ENCODE measurements around the gene ZNF865.
A peak's percentile ranks its signal among the peaks of the same experiment; 100 is the strongest.

ZNF865 gene

DNA sequence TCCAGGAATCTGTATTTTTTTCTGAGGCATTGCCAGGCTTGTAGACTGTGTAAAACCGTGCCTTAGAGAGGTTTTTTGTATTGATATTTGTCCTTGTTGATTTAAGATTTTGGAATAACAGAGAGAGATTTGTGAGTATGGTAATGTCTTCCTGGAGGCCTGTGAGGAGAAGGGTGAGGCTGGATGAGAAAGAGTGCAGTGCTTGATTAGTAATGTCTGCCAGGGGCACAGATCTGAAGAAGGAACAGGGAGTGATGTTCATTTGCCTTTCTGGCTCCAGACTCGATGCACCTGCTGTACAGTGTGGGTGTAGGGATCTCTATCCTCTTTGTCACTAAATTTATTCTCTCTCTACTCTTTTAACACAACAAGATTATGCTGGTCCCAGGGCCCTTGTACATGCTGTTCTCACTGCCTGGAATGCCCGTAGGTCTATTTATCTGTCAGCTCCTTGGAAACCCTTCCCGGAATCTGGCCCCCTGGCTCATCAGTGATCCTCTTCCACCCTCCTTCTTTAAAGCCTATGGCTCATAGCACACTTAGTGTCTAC lies 10.4 kb upstream of the ZNF865 start:
- TF ChIP-seq, protein P1, sequence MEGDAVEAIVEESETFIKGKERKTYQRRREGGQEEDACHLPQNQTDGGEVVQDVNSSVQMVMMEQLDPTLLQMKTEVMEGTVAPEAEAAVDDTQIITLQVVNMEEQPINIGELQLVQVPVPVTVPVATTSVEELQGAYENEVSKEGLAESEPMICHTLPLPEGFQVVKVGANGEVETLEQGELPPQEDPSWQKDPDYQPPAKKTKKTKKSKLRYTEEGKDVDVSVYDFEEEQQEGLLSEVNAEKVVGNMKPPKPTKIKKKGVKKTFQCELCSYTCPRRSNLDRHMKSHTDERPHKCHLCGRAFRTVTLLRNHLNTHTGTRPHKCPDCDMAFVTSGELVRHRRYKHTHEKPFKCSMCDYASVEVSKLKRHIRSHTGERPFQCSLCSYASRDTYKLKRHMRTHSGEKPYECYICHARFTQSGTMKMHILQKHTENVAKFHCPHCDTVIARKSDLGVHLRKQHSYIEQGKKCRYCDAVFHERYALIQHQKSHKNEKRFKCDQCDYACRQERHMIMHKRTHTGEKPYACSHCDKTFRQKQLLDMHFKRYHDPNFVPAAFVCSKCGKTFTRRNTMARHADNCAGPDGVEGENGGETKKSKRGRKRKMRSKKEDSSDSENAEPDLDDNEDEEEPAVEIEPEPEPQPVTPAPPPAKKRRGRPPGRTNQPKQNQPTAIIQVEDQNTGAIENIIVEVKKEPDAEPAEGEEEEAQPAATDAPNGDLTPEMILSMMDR (IDR thresholded peaks at IDR 0.05; ENCODE audit: control extremely low read depth, extremely low read depth, low read depth, missing control alignments): no peak
- POLR2A ChIA-PET: no interaction called here
- no peak for DNase-seq (ENCODE audit: extremely low spot score)
- CTCF ChIA-PET: interaction anchor here (1.4 to 2.0 kb wide), 2 partner anchors 11 to 37 kb away, joined by 6 to 9 read pairs; partner anchors contain the start of gene ZNF865

- ChIA-PET CTCF (interaction anchor here (1.4 to 2.0 kb wide), 2 partner anchors 10 to 36 kb away, joined by 6 to 9 read pairs; partner anchors contain the start of gene ZNF865), POLR2A (no interaction called here)
- TF ChIP-seq, protein P1 (IDR thresholded peaks at IDR 0.05; ENCODE audit: control extremely low read depth, extremely low read depth, low read depth, missing control alignments): no peak
- DNase-seq (ENCODE audit: extremely low spot score): no peak
These were observed 9.1 kb upstream of the ZNF865 start for GRCh38 chr19:55596304-55596703.

DNA sequence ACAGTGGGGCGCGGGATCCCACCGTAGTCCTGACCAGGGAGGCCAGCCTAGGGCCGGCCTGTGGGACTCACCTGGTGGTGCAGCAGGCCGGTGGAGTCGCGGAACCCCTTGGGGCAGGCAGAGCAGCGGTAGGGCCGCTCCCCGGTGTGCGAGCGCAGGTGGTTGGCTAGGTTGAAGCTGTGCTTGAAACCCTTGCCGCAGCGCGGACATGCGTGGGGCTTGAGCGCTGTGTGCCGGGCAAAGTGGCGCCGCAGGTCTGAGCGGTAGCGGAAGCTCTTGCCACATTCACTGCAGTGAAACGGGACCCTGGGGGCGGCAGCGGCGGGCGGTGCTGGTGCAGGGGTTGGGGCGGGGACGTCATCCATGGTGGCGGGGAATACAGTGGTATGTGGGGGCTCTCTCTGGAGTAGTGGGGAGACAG lies 7.9 kb upstream of the ZNF865 start:
- DNase-seq (ENCODE audit: extremely low spot score): no peak
- TF ChIP-seq, protein P1 (IDR thresholded peaks at IDR 0.05; ENCODE audit: control extremely low read depth, extremely low read depth, low read depth, missing control alignments): no peak
- CTCF ChIA-PET: interaction anchor here (1.3 kb wide), 1 partner anchor 16 kb away, joined by 3 read pairs; no protein-coding TSS in a partner anchor
- POLR2A ChIA-PET: no interaction called here

DNA sequence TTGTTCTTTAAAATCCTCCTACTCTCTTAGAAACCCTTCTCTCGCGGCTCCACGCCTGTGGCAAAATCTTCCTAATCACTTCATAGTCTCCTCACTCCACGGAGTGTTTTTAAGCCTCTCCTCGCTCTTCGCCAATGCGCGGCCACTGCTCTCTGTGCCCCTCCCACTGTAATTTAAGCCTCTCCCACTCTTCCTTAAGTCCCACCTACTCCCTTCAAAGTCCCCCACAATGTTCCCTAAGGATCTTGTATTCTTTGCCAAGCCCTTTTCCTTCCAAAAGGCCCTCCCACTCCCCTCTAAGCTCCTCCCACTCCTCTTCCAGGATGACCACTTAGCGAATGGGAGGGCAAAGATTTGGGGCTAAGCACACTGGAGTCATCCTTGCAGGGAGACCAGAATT lies 7.4 kb upstream of the ZNF865 start:
- POLR2A ChIA-PET: no interaction called here
- no peak for DNase-seq (ENCODE audit: extremely low spot score)
- CTCF ChIA-PET: interaction anchor here (1.3 to 2.1 kb wide), 3 partner anchors 11 to 56 kb away, joined by 3 to 6 read pairs (median 6); no protein-coding TSS in a partner anchor

GRCh38 chr19:55598719-55599467 lies 6.6 kb upstream of the ZNF865 start:
- ChIA-PET CTCF (interaction anchor here (0.6 to 2.4 kb wide), 7 partner anchors 12 to 95 kb away, joined by 3 to 9 read pairs (median 3); partner anchors contain the start of gene ZNF784), POLR2A (interaction anchor here (0.6 to 1.0 kb wide), 5 partner anchors 15 to 109 kb away, joined by 3 to 4 read pairs (median 3); partner anchors contain the start of gene U2AF2)
- TF ChIP-seq, protein P1 (IDR thresholded peaks at IDR 0.05; ENCODE audit: control extremely low read depth, extremely low read depth, low read depth, missing control alignments): no peak
- peak; percentile 88 for DNase-seq (ENCODE audit: extremely low spot score)

More for the DNA sequence above, 7.4 kb upstream of the ZNF865 start:
- TF ChIP-seq, protein P1 (IDR thresholded peaks at IDR 0.05; ENCODE audit: control extremely low read depth, extremely low read depth, low read depth, missing control alignments): no peak

DNA sequence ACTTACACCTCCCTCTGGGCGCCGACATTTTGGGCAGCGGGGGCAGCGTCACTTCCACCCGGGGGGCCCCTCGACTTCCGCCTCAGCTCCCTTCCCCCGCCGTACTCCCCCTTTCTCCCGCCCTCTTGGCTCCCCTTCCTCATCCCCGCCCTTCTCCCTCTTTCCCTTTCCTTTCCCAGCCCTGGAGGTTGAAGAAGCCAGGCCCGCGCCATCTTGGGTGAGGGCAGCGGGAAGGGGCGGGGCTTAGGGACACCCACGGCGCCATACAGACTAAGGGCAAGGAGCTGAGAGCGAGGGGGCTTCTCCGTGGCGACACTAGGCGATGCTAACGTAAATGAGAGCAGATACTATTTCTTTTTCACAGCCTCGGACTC lies 6.0 kb upstream of the ZNF865 start, which contains the start of gene FIZ1:
Gene FIZ1 (minus strand): TSS at position 50 of the 374 bp plus-strand sequence. CDS start 1,652 bp downstream, outside the sequence.
- ChIA-PET POLR2A (interaction anchor here (0.6 to 1.0 kb wide), 5 partner anchors 20 to 1410 kb away, joined by 3 to 4 read pairs (median 3); partner anchors contain the start of genes MBOAT7 and U2AF2), CTCF (interaction anchor here (0.7 to 2.4 kb wide), 5 partner anchors 12 to 96 kb away, joined by 3 to 9 read pairs (median 6); no protein-coding TSS in a partner anchor)
- peak; percentile 85 for DNase-seq (ENCODE audit: extremely low spot score)
- TF ChIP-seq, protein P1 (IDR thresholded peaks at IDR 0.05; ENCODE audit: control extremely low read depth, extremely low read depth, low read depth, missing control alignments): no peak
